IPS-18c (cell line): ENCODE measurements around the gene PLCD4.

Source experiments
- H3K4me3 ChIP-seq: 2 replicates; pipeline ENCODE4 v1.7.0; 2013; ENCODE audit warnings: low read depth, mild to moderate bottlenecking, low read length, moderate library complexity; ENCODE audit not compliant: insufficient read depth
- H3K9me3 ChIP-seq: one replicate; pipeline ENCODE4 v1.6.1; 2013; ENCODE audit warnings: mild to moderate bottlenecking, low read length, moderate library complexity; ENCODE audit not compliant: control insufficient read depth, insufficient read depth

PLCD4 gene

DNA sequence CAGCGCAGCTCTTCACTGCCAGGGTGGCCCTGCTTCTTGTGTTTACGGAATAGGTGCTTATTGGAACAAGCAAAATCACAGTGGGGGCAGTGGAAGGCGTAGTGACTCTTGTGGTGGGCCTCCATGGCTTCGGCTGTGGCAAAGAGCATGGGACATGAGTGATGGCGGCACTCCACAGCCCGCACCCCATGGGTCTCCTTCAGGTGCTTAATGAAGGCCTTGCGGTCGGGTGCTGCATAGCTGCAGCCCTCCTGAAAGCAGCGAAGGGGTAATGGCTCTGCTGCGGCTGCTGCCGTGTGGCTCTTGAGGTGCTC, 41.0 kb downstream of the PLCD4 start:
- Histone ChIP-seq H3K4me3 (no peak overlapping the region), H3K9me3 (no peaks in the 10 kb centered on the region)

DNA sequence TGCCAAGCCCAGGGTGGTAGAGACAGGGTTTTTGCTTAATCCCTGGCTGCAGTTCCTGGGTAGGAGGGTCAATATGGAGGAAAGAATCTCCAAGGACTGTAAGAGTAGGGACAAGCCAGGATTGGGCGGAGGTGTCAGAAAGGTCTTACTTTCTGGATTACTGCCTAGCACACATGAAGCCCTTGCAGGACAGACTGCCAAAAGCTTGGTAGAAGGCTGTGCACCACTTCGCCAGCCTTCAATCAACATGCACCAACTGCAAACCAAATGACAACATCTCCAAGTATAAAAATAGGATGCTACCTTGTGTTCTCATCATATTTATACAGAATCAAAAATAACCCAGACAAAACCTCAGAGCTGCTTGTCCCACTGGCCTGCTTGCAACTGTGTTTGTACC, 48.1 kb downstream of the PLCD4 start:
- Histone ChIP-seq H3K9me3 (no peaks in the 10 kb centered on the region), H3K4me3 (no peak overlapping the region)

DNA sequence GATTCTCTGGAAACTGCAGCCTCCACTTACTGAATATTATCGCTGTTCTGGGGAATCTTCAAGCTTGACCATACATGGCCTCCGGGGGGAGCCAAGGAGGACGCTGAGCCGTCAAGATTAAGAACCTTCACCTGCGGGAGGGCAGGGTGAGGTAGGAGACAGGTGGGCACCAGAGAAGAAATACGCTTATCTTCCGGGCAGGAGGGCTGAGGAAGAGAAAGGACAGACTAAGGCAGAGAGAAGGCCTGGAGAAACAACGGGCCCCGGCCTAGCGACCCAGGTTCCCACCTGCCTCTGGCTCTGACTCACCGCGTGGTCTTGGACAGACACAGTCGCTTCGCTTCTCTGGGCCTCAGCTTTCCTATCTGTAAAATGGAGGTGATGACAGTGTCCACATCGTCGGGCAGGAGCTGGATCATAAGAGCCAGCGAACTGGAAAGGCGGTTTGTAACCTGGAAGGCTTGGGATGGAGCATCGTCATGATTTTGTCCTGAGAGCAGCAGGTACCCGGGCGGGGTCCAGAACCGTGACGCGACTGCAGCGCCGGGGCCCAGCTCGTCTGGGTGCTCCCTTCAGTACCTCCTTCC, 51.1 kb downstream of the PLCD4 start:
- no peaks in the 10 kb centered on the region for H3K9me3 ChIP-seq
- peak overlapping the region; percentile 95 for H3K4me3 ChIP-seq

DNA sequence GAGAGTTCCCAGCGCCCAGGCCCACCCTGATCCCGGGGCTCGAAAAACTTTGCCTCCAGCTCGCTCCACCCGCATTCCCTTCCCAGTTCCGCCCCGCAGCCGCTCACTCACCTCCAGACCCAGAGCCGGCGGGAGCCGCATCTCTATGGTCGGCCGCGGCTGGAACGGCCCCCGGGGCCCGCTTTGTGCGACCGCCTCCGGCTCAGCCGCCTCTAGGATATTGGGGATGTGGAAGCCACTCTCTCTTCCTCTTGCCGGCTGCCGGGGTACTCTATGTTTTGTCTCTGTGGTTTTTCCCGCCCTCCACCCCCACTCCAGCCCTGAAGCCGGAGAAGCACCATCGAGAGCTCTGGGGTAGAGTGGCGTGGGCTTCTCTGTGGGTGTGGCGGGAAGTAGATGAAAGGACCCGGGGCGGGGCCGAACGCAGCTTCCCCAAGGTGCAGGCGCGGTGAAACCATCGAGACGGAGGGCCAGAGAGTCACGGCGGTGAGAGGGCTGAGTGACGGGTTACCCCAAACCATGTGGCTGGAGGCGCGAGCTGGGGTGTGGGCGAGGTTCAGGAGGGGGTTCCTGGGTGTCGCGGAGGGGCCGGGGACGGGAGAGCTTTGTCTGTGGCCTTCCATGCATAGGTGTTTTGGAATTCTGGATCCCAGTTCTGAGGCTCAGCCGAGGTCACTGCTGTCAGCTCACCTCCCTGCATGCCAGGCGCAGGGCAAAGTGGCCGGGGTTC, 51.7 kb downstream of the PLCD4 start, which contains the start of the genes BCS1L and ZNF142:
TSS of gene BCS1L (plus strand) at position 426 of the 730 bp plus-strand sequence. CDS start 1,305 bp downstream, outside the sequence.
TSS of gene ZNF142 (minus strand) at position 366 of the 730 bp plus-strand sequence. CDS start 3,194 bp downstream, outside the sequence.
- peak within 1 kb of the TSS; percentile 95 for H3K4me3 ChIP-seq
- no peaks in the 10 kb centered on the region for H3K9me3 ChIP-seq

DNA sequence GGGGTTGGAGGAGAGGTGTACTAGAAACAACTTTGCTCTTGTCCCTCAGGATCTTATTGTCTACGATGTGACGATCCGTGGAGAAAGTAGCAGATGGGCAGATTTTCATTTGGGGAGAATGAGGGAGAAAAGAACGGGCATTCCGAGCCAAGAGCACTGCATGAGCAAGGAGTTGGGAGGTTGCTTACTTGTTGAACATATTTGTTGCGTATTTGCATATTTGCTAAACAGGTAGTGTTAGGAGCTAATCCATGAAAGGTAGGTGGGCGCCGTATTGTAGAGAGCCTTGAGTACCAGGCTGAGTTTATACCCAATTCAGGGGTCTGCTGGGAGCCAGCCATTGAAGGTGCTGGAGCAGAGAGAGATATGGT, 52.3 kb downstream of the PLCD4 start:
- peak overlapping the region; percentile 95 for H3K4me3 ChIP-seq
- no peaks in the 10 kb centered on the region for H3K9me3 ChIP-seq

DNA sequence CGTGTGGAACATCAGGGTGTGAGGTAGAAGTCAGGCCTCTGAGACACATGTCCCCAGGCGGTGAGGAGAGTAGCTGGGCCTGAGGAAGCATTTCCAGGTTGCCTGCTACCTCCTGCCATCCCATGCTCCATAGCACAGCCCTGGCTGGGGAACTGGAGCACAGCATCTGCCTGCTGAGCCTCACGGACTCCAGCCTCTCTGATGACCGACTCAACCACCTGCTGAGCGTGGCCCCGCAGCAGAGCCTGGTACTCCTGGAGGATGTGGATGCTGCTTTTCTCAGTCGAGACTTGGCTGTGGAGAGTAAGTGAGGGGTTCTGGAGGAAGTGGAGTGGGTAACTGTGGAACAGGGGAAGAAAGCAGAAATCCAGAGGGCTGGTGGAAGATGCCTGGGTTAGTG, 54.7 kb downstream of the PLCD4 start:
- H3K4me3 ChIP-seq, result no peak overlapping the region
- no peaks in the 10 kb centered on the region for H3K9me3 ChIP-seq

DNA sequence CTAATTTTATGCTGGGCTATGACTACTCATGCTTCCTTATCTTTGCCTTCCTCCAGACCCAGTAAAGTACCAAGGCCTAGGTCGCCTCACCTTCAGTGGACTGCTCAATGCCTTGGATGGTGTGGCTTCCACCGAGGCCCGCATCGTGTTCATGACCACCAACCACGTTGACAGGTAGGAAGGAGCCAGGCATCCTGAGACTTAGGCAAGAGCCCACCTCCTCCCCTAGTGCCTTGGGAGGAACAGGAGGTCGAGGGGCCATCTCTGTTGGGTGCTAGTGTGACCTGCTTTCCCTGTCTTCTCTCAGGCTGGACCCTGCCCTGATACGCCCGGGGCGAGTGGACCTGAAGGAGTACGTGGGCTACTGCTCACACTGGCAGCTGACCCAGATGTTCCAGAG, 55.1 kb downstream of the PLCD4 start:
- H3K9me3 ChIP-seq, result no peaks in the 10 kb centered on the region

DNA sequence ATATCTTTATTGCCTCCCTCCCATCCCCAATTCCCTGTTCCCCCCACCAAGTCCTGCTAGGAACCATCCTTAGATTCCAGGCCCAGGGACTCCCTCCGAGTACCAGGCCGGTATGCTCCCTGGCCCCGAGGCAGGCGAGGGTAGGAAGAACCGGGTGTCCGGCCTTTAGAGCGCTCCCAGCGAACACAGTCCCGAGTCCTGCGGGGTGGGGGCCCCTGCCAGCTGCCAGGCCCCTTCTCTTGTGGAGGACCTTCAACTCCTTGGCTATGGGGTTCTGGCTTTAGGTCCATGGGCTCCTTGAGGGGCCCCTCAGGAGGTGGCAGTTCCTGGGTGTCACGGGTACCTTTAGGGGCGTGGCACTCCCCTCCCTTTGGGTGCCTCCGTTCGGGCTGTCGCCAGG, 56.2 kb downstream of the PLCD4 start:
- Histone ChIP-seq H3K4me3 (no peak overlapping the region), H3K9me3 (no peaks in the 10 kb centered on the region)

More for the DNA sequence above, 55.1 kb downstream of the PLCD4 start:
- no peak overlapping the region for H3K4me3 ChIP-seq

DNA sequence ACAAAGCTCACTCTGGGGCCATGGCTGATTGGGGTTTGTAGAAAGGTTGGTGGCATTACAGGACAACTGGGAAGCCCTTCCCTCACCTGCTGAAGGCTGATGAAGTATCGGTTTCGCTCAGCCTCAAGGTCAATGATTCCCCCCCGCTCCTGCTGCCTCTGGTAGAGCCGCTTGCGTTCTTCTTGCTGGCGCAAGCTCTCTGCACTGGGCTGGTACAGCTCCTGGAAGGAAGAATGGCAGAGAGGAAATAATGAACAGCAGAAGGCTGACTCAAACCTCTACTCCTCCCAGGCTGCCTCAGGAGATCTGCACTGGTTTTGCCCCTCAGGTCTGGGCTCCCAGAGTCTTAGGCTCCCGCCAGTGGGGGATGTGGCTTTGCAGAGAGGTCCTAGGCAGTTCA, 57.0 kb downstream of the PLCD4 start:
- no peak overlapping the region for H3K4me3 ChIP-seq
- no peaks in the 10 kb centered on the region for H3K9me3 ChIP-seq

DNA sequence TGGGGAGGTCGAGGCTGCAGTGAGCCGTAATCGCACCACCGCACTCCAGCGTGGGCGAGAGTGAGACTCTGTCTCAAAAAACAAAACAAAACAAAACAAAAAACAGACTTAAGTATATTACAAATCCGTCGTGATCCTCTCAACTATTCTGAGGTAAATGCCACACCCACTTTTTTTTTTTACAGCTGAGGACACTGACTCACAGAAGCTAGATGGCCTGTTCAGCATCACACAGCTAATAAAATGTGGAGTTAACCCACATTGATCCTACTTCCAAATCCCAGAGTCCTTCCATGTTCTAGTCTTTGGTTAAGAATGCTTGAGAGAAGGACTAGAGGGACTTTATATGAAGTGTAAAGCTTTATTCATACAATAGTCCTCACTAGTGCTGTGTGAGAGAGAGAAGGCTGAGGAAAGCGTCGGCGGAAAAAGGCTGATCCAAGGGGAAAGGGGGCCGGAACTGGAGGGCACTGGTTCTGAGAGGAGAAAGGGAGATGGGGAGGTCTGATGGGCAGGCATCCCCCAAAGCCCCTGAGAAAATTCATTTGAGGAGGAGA, 63.5 kb downstream of the PLCD4 start:
- Histone ChIP-seq H3K9me3 (no peaks in the 10 kb centered on the region), H3K4me3 (peak overlapping the region; percentile 86)

DNA sequence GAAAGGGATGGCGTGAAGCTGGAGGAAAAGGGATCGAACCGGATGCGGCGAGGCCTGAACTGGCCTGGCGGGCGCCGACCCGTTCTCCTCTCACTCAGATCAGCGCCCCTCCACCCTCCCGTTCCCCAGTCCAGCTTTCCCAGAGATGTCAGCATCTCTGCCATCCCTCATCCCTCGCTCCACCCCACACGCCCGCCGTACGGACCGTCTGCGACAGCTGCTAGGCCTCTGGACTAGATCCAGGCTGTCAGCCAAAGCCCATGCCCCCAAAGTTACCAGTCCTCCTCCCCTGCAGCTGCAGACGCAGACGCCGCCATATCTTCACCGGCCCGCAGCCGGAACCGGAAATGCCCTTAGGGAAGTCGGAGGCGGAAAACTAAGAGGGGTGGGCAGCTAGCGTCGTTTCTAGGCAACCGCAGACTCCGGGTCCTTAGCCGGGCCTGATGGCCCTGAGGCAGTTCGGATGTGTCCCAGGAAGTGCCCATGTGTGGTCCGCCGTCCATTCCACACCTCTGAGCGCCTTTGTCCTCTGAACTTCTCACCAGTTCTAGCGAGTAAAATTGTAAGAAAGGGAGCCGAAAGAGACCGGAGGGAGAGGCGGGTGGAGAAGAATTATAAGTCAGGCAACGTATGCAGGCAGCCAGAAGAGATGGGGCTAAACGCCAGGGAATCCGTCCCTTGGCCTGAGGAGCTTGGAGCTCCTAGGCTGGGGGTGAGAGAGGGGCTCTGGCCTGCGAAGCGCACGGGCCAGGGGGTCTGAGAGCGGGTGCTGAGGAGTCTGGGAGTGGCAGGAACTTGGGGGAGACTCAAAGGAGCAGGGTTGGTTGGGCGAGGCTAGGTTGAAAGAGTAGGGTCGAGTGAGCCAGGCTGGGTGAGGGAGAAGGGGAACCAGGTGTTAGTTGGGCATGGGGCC, 64.2 kb downstream of the PLCD4 start, which contains the start of the genes RNF25 and STK36:
TSS of gene RNF25 (minus strand) at position 349 of the 913 bp plus-strand sequence. CDS start at position 317, 32 bp downstream.
TSS of gene STK36 (plus strand) at position 433 of the 913 bp plus-strand sequence. CDS start 744 bp downstream, outside the sequence.
- H3K4me3 ChIP-seq, result peak within 1 kb of the TSS; percentile 86
- H3K9me3 ChIP-seq, result no peaks in the 10 kb centered on the region

DNA sequence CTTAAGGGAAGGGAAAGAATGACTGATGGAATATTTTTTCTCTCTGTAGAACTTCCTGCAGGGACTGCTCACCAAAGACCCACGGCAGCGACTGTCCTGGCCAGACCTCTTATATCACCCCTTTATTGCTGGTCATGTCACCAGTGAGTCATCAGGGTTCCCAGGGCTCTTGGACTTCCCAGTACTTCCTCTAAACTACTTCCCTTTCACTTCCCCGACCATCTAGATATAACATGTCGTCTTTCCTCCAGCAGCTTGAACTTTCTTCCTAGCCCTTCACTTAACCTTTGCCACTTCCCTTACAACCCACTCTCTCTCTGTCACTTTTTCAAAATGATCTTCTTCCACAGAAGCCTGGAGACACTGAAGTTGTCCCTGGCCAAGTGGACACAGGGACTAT, 71.4 kb downstream of the PLCD4 start:
- no peak overlapping the region for H3K4me3 ChIP-seq
- H3K9me3 ChIP-seq, result no peaks in the 10 kb centered on the region

DNA sequence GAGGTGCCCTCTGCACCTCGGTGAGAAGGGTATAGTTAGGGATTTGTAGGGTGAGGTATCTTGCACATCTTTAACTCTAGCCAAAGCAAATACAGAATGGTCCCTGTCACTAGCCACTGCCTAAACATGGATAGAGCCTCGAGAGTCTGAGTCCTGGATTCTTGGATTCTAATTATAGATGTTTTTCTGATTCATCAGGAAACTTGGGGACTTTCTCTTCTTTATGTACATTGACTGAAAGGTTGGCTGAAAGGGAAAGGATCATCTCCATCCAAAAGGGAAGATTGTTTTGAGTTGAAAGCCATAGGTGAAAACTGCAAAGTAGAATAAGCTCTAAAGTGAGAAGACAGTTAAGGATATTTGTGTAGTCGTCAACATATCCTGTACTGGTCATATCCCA, 72.4 kb downstream of the PLCD4 start:
- Histone ChIP-seq H3K9me3 (no peaks in the 10 kb centered on the region), H3K4me3 (no peak overlapping the region)
